HAP-1 (cell line): ENCODE data around the gene RPL15.

ENCODE experiments used
- DNase-seq, 2 experiments: peaks; one replicate each; pipeline ENCODE4 v3.0.0-alpha.2; 2016 to 2020; ENCODE audit warnings: low spot score in 2 of 2
- H3K27me3 ChIP-seq: fragments of 250-450 bp; sonication (Bioruptor Pico); 2 replicates; pipeline ENCODE4 v1.5.1; 2020; ENCODE audit warnings: low read depth, mild to moderate bottlenecking, moderate library complexity
- H3K36me3 ChIP-seq: fragments of 250-450 bp; sonication (Bioruptor Pico); replicated peaks from 2 replicates; pipeline ENCODE4 v1.5.1; 2020; ENCODE audit warnings: mild to moderate bottlenecking
- H3K4me1 ChIP-seq: fragments of 250-450 bp; sonication (Bioruptor Pico); 2 replicates; pipeline ENCODE4 v1.5.1; 2020; ENCODE audit warnings: mild to moderate bottlenecking
- H3K4me3 ChIP-seq: fragments of 250-450 bp; sonication (Bioruptor Pico); 2 replicates; pipeline ENCODE4 v1.5.1; 2020; ENCODE audit warnings: mild to moderate bottlenecking, moderate library complexity
- H3K9me3 ChIP-seq: fragments of 250-450 bp; sonication (Bioruptor Pico); 2 replicates; pipeline ENCODE4 v1.5.1; 2020; ENCODE audit warnings: mild to moderate bottlenecking, moderate library complexity
- in situ Hi-C: fragments of 300-500 bp; cut with MboI; formaldehyde crosslinking; loops from 3 replicates; pipeline ENCODE4 v1.14.3; 2020; ENCODE audit warnings: low sequenced_read_pairs, inconsistent platforms, mixed read lengths

Gene RPL15

DNA sequence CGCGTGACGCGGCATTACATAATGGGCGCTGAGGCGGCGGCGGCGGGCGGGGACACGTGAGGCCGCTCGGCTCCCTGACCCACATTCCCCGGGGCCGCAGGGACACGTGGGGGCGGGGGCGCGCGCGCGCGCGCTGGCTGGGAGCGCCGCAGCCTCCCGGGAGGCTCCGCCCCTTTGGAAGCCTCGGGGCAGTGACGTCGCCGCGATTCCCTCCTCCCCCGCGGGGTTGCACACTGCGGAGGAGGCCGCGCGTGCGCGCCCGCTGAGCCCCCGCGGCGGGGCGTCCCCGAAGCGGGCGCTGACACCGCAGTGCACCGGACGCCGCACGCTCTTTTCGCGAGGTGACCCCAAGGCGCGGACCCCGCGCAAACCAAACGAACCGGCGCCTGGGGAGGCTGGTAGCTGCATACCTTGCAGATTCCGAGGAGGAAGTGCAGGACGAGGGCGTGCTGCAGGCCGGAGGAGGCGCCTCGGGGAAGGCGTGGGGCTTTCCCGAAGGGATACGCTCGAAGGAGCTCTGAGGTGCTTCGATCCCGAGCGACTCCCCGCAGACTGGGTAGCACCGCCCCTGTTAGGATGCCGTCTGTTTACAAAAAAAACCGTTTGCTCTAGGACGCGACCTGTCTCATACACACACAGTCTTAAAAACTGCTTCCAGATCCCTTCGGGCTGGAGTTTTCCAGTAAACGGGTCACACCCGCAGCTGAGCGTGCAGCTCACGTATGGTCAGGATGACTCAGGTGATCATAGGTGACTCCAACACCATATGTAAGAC is 29.2 kb downstream of the RPL15 start:
- H3K4me3 ChIP-seq, result peak overlapping the region; percentile 70
- H3K27me3 ChIP-seq, result no peaks in the 10 kb centered on the region
- H3K4me1 ChIP-seq, result peaks cover 25% of the 10 kb centered on the region
- in situ Hi-C loops, result no loop called here
- peak; percentile 90 to 98 for DNase-seq
- H3K9me3 ChIP-seq, result no peaks in the 10 kb centered on the region
- no peaks in the 10 kb centered on the region for H3K36me3 ChIP-seq

GRCh38 chr3:23948761-23949160 is 31.8 kb downstream of the RPL15 start:
- no peaks in the 10 kb centered on the region for H3K9me3 ChIP-seq
- in situ Hi-C loops, result no loop called here

GRCh38 chr3:23949784-23950183 is 32.9 kb downstream of the RPL15 start:
- DNase-seq, result peak in 1 of 2 experiments; percentile 41
- in situ Hi-C loops, result no loop called here
- Histone ChIP-seq H3K36me3 (peaks cover 3% of the 10 kb centered on the region; the same call in 1 of the 2 replicates), H3K27me3 (no peaks in the 10 kb centered on the region), H3K9me3 (no peaks in the 10 kb centered on the region), H3K4me1 (peaks cover 26% of the 10 kb centered on the region), H3K4me3 (no peak overlapping the region)

More at GRCh38 chr3:23948761-23949160, 31.8 kb downstream of the RPL15 start:
- Histone ChIP-seq H3K36me3 (no peaks in the 10 kb centered on the region), H3K4me1 (peaks cover 31% of the 10 kb centered on the region), H3K4me3 (no peak overlapping the region), H3K27me3 (no peaks in the 10 kb centered on the region)
- DNase-seq, result no peak

DNA sequence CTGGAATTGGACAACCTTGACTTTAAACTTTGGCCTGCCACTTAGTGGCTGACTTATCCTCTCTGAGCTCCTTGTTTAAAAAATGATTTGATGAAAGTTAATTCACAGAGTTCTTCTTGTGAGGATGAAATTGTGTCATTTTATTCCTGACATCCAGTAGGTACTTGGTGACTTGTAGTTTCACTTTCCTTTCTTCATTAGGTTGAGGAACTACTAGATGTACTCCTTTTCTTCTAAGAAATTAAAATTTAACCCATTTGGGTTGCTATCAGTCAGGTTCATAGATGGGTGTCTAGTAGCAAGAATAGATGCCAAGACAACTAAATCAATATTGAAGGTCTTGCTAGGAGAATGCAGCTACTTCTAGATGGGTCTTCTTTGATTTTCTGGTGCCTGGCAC is 33.4 kb downstream of the RPL15 start:
- DNase-seq, result no peak
- Histone ChIP-seq H3K4me1 (peaks cover 26% of the 10 kb centered on the region), H3K27me3 (no peaks in the 10 kb centered on the region), H3K4me3 (no peak overlapping the region), H3K9me3 (no peaks in the 10 kb centered on the region), H3K36me3 (peaks cover 8% of the 10 kb centered on the region; the same call in 1 of the 2 replicates)
- in situ Hi-C loops, result no loop called here

DNA sequence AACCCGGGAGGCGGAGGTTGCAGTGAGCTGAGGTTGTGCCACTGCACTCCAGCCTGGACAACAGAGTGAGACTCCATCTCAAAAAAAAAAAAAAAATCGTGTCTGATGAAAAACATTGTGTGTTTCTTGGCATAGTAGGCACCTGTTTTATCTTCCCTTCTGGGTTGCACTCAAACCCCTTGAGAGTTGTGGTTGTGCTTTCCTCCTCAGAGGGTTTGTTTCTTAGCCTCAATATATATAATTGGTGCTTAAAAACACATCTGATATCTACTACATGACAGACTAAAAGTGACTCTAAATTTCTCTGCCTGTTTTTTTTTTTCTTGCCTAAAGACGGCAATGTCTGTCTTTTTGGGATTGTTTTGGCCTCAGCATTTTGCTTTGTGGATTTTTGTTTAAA is 35.7 kb downstream of the RPL15 start:
- DNase-seq, result no peak

GRCh38 chr3:23953523-23953922 is 36.6 kb downstream of the RPL15 start:
- Histone ChIP-seq H3K4me3 (no peak overlapping the region), H3K9me3 (no peaks in the 10 kb centered on the region), H3K4me1 (peaks cover 10% of the 10 kb centered on the region), H3K36me3 (peaks cover 8% of the 10 kb centered on the region; the same call in 1 of the 2 replicates), H3K27me3 (no peaks in the 10 kb centered on the region)
- in situ Hi-C loops, result no loop called here
- DNase-seq, result no peak

More for the DNA sequence above, 35.7 kb downstream of the RPL15 start:
- Histone ChIP-seq H3K4me1 (peaks cover 12% of the 10 kb centered on the region), H3K27me3 (no peaks in the 10 kb centered on the region), H3K36me3 (peaks cover 8% of the 10 kb centered on the region; the same call in 1 of the 2 replicates), H3K4me3 (no peak overlapping the region), H3K9me3 (no peaks in the 10 kb centered on the region)
- in situ Hi-C loops, result no loop called here

- no peaks in the 10 kb centered on the region for H3K27me3 ChIP-seq
- in situ Hi-C loops, result no loop called here
- DNase-seq, result no peak
- H3K9me3 ChIP-seq, result no peaks in the 10 kb centered on the region
- H3K4me3 ChIP-seq, result no peak overlapping the region
- peaks cover 8% of the 10 kb centered on the region; the same call in 1 of the 2 replicates for H3K36me3 ChIP-seq
- H3K4me1 ChIP-seq, result peaks cover 10% of the 10 kb centered on the region
Observed at GRCh38 chr3:23954144-23954543, 37.2 kb downstream of the RPL15 start.

GRCh38 chr3:23956701-23957100 is 39.8 kb downstream of the RPL15 start:
- no peaks in the 10 kb centered on the region for H3K9me3 ChIP-seq
- H3K27me3 ChIP-seq, result no peaks in the 10 kb centered on the region
- DNase-seq, result no peak
- peaks cover 3% of the 10 kb centered on the region for H3K4me1 ChIP-seq
- in situ Hi-C loops, result no loop called here
- no peak overlapping the region for H3K4me3 ChIP-seq
- peaks cover 11% of the 10 kb centered on the region for H3K36me3 ChIP-seq

- in situ Hi-C loops, result no loop called here
- peaks cover 24% of the 10 kb centered on the region for H3K36me3 ChIP-seq
Observed at GRCh38 chr3:23959135-23959900, 42.4 kb downstream of the RPL15 start.

DNA sequence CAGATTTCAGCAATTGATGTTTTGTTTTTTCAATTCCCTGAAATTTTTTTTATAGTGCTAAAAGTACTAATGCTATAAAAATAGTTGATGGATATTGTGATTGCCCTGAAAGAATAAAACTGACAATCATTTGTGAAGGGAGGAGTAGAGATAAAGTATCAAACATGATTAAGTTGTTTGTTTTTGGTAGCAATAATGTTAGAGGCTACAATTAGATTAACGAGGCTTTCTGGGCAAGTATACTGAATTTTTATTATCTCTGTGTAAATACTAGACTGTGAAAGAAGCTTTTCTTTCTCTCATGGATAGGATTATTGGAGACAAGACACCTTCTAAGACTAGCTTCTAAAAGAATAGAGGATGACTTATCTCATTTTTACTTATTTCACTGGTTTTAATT is 43.7 kb downstream of the RPL15 start:
- peaks cover 18% of the 10 kb centered on the region for H3K36me3 ChIP-seq
- in situ Hi-C loops, result no loop called here
- H3K9me3 ChIP-seq, result no peaks in the 10 kb centered on the region

More at GRCh38 chr3:23959135-23959900, 42.4 kb downstream of the RPL15 start:
- Histone ChIP-seq H3K4me1 (peaks cover 3% of the 10 kb centered on the region), H3K27me3 (no peaks in the 10 kb centered on the region), H3K9me3 (no peaks in the 10 kb centered on the region), H3K4me3 (no peak overlapping the region)
- DNase-seq, result no peak

DNA sequence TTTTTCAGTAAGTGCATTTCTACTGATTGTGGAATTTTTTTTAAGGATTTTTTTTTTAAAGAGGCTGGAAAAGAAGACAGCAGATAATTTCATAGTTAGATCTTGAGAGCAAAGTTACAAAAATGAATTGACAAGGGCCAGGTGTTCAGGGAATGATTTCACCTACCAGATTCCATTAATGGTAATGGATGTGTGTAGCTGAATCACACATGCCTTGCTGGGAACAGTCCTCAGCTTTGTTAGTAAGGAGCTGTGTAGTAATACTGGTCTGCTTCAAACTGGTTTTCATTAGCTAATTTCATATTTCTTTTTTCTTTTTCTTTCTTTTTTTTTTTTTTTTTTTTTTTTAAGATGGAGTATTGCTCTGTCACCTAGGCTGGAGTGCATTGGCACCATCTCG is 44.1 kb downstream of the RPL15 start:
- H3K9me3 ChIP-seq, result no peaks in the 10 kb centered on the region
- DNase-seq, result no peak
- no peaks in the 10 kb centered on the region for H3K27me3 ChIP-seq
- peaks cover 18% of the 10 kb centered on the region for H3K36me3 ChIP-seq
- H3K4me3 ChIP-seq, result no peak overlapping the region
- H3K4me1 ChIP-seq, result peaks cover 3% of the 10 kb centered on the region
- in situ Hi-C loops, result no loop called here

More for the DNA sequence above, 43.7 kb downstream of the RPL15 start:
- H3K27me3 ChIP-seq, result no peaks in the 10 kb centered on the region
- no peak for DNase-seq
- no peak overlapping the region for H3K4me3 ChIP-seq
- peaks cover 3% of the 10 kb centered on the region for H3K4me1 ChIP-seq

- in situ Hi-C loops, result no loop called here
- H3K36me3 ChIP-seq, result peaks cover 18% of the 10 kb centered on the region
- H3K4me1 ChIP-seq, result peaks cover 3% of the 10 kb centered on the region
- H3K27me3 ChIP-seq, result no peaks in the 10 kb centered on the region
- H3K4me3 ChIP-seq, result no peak overlapping the region
- DNase-seq, result no peak
- no peaks in the 10 kb centered on the region for H3K9me3 ChIP-seq
Observed at GRCh38 chr3:23961913-23962312, 45.0 kb downstream of the RPL15 start.

DNA sequence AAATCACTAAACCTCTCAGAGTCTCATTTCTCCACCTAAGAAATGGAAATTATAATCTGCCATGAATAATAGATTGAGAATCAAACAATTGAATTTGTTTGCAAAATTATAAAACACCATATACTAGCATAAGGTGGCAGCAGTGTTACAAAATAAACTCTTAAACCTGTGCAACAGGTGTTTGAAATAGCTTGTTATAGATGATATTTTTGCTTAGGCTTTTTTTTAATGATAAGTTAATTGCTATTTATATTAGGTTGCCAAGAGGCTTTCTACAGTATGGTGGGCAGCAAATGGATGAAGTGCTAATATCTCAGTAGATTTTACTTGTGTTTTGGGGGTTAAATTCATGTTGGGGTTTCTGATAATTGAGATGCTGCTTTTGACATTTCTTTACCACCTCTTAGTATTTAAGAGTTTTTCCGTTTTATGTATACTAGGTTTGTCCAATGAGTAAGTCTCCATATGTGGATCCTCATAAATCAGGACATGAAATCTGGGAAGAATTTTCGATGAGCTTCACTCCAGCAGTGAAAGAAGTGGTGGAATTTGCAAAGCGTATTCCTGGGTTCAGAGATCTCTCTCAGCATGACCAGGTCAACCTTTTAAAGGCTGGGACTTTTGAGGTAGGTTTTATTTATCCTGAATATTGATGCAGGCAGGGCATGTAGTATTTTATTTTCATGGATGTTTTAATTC is 47.8 kb downstream of the RPL15 start:
- Histone ChIP-seq H3K4me1 (peaks cover 3% of the 10 kb centered on the region; the same call in 1 of the 2 replicates), H3K9me3 (no peaks in the 10 kb centered on the region), H3K27me3 (no peaks in the 10 kb centered on the region), H3K36me3 (peaks cover 18% of the 10 kb centered on the region), H3K4me3 (no peak overlapping the region)
- no peak for DNase-seq
- in situ Hi-C loops, result no loop called here
